CD4-positive, alpha-beta T cell treated with Interferon alpha-2 for 1 hour (primary cell): ENCODE data around the gene FNIP1.
"Not testable (repeated sequence)": the region's sequence is repeated elsewhere in the genome, so short reads cannot be mapped to it uniquely, and the experiment has no call there.

Experiments used
- DNase-seq, 2 donors: peaks; one replicate each; pipeline ENCODE4 v3.0.0-alpha.2; 2020 to 2022

FNIP1 gene

GRCh38 chr5:131684051-131684450, 112.8 kb downstream of the FNIP1 start:
- DNase-seq: no peak

GRCh38 chr5:131682826-131683225, 114.0 kb downstream of the FNIP1 start:
- no peak for DNase-seq

- no peak for DNase-seq
These were observed 114.6 kb downstream of the FNIP1 start for GRCh38 chr5:131682175-131682574.

- DNase-seq: no peak
These were observed 116.9 kb downstream of the FNIP1 start for GRCh38 chr5:131679911-131680310.

GRCh38 chr5:131678273-131678672, 118.5 kb downstream of the FNIP1 start:
- not testable (repeated sequence) for DNase-seq

GRCh38 chr5:131677115-131677514, 119.7 kb downstream of the FNIP1 start:
- no peak for DNase-seq

- no peak for DNase-seq
These were observed 124.0 kb downstream of the FNIP1 start for GRCh38 chr5:131672776-131673175.

GRCh38 chr5:131671994-131672655, 124.7 kb downstream of the FNIP1 start:
- no peak for DNase-seq

- no peak for DNase-seq
These were observed 125.4 kb downstream of the FNIP1 start for GRCh38 chr5:131671409-131671808.

GRCh38 chr5:131664929-131665328, 131.9 kb downstream of the FNIP1 start:
- no peak for DNase-seq

- DNase-seq: no peak
These were observed 134.9 kb downstream of the FNIP1 start for GRCh38 chr5:131661933-131662332.

GRCh38 chr5:131659841-131660240, 137.0 kb downstream of the FNIP1 start:
- no peak for DNase-seq

- no peak for DNase-seq
These were observed 137.5 kb downstream of the FNIP1 start for GRCh38 chr5:131659290-131659689.

- DNase-seq: no peak
These were observed 142.0 kb downstream of the FNIP1 start for GRCh38 chr5:131654776-131655175.

GRCh38 chr5:131654309-131654708, 142.5 kb downstream of the FNIP1 start:
- DNase-seq: no peak

GRCh38 chr5:131649161-131649560, 147.7 kb downstream of the FNIP1 start:
- no peak for DNase-seq

- DNase-seq: no peak
These were observed 149.6 kb downstream of the FNIP1 start for GRCh38 chr5:131647048-131647769.

- no peak for DNase-seq
These were observed 152.0 kb downstream of the FNIP1 start for GRCh38 chr5:131644822-131645221.

GRCh38 chr5:131644370-131644769, 152.4 kb downstream of the FNIP1 start:
- no peak for DNase-seq

GRCh38 chr5:131641494-131641893, 155.3 kb downstream of the FNIP1 start:
- no peak for DNase-seq

GRCh38 chr5:131640043-131640856, 156.6 kb downstream of the FNIP1 start:
- DNase-seq: peak; percentile 36 to 53

GRCh38 chr5:131639148-131639547, 157.7 kb downstream of the FNIP1 start:
- DNase-seq: no peak

GRCh38 chr5:131637694-131638093, 159.1 kb downstream of the FNIP1 start:
- no peak for DNase-seq
